HG03378 (cell line): ENCODE measurements around the gene ITPRID2.
"Not testable (repeated sequence)": the region's sequence is repeated elsewhere in the genome, so short reads cannot be mapped to it uniquely, and the experiment has no call there.

Experiments
- ATAC-seq: cut with Tn5 transposase; IDR thresholded peaks from one replicate; pipeline ENCODE4 v1.9.1; 2021; ENCODE audit warnings: mild to moderate bottlenecking, moderate library complexity; ENCODE audit not compliant: unreplicated experiment

Gene ITPRID2

DNA sequence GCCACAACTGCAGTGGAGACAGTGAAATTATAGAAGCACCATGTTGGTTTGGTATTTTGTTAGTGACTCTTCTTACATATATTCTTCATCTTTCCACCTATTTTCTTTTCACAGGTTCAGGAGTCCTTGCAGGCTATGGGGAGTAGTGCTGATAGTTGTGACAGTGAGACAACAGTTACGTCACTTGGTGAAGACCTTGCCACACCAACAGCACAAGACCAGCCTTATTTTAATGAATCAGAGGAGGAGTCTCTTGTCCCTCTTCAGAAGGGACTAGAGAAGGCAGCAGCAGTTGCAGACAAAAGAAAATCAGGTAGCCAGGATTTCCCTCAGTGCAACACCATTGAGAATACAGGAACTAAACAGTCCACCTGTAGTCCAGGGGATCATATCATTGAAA is 23.6 kb downstream of the ITPRID2 start:
- ATAC-seq: no peak

- ATAC-seq: no peak
Measured at GRCh38 chr2:181916726-181917718, 25.5 kb downstream of the ITPRID2 start.

GRCh38 chr2:181918188-181918587 is 26.7 kb downstream of the ITPRID2 start:
- no peak for ATAC-seq

- ATAC-seq: no peak
Measured at GRCh38 chr2:181923121-181923520, 31.6 kb downstream of the ITPRID2 start.

GRCh38 chr2:181924336-181924735 is 32.8 kb downstream of the ITPRID2 start:
- ATAC-seq: no peak

GRCh38 chr2:181934694-181935093 is 43.2 kb downstream of the ITPRID2 start:
- no peak for ATAC-seq

GRCh38 chr2:181937473-181937872 is 45.9 kb downstream of the ITPRID2 start:
- ATAC-seq: no peak

GRCh38 chr2:181943411-181944124 is 52.0 kb downstream of the ITPRID2 start:
- no peak for ATAC-seq

DNA sequence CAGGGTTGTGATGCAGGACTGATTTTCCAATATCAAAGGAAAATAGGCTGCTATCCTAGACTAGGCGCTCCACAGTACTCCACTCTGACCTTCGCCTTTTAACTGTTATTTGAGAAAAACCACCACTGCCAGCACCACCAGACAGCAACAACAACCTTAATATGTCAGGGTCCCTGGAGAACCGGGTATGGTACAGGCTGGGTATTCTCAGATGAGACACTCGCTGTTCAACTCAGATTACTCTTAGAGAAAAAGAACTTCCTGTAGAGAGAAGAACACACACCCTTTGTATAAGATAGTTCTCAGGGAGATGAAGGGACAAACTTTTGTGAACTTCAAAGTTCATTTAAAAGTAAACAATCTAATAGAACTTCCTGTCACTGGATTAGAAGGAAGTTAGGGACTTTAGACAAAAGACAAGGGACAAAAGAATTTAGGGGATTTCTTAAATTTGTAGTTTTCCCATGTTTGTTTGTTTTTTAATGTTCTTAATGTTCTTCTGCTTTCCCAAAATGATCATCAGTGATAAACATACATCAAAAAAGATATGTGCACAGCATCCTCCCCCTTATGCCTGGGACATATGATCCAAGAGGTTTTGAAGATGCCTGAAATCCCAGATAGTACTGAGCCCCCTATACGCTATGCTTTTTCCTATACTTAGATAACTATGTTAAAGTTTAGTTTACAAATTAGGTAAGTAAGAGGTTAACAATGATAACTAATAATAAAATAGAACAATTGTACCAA is 52.8 kb downstream of the ITPRID2 start:
- no peak for ATAC-seq

DNA sequence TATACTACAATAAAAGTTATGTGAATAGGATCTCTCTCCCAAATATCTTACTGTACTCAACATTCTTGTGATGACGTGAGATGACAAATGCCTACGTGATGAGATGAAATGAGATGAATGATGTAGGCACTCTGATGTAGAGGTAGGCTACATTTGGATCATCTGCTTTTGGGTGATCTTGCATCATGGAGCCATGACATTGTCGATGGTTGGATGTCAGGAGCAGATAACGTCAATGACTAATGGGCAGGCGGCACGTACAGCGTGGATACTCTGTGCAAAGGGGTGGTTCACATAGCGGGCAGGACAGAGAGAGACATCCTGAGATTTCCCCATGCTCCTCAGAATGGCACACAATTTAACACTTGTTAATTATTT is 53.4 kb downstream of the ITPRID2 start:
- ATAC-seq: no peak

GRCh38 chr2:181946444-181947127 is 55.1 kb downstream of the ITPRID2 start:
- no peak for ATAC-seq

DNA sequence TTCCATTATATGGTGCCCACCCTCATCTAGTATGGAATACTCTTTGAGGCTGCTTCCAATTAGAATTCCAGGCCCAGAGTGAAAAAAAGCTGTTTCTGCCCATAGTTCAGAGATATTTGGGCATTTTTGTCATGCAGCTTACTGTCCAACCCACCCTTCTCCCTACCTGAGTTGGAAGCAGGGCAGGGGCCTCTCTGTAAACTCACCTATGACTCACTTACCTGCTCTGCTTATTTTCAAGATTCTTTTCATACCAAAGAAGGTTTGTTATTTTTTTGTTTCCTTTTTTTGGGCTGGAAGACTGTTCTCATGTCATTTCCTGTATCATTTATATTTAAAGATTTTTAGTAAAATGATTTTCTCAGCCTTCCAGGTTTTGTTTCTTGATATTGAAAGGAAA is 55.7 kb downstream of the ITPRID2 start:
- no peak for ATAC-seq

DNA sequence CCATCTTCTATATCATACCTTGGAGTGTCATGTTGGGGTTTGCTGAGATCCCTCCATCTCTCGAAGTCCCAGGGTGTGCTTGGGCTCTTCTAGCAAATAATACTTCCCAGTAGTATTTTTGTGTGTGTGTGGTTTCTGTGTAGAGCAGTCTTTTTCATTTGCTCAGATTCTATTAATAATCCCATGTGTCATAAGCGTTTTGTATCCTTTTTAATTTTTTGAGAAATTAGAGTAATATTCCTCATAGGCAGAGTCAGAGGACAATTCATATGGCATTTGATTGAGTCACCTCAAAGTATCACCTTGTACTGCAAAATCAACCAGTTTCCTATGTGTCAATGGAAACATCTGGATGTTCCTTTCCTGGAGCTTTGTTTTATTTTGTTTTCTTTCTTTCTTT is 56.7 kb downstream of the ITPRID2 start:
- no peak for ATAC-seq

GRCh38 chr2:181949047-181949446 is 57.5 kb downstream of the ITPRID2 start:
- no peak for ATAC-seq

DNA sequence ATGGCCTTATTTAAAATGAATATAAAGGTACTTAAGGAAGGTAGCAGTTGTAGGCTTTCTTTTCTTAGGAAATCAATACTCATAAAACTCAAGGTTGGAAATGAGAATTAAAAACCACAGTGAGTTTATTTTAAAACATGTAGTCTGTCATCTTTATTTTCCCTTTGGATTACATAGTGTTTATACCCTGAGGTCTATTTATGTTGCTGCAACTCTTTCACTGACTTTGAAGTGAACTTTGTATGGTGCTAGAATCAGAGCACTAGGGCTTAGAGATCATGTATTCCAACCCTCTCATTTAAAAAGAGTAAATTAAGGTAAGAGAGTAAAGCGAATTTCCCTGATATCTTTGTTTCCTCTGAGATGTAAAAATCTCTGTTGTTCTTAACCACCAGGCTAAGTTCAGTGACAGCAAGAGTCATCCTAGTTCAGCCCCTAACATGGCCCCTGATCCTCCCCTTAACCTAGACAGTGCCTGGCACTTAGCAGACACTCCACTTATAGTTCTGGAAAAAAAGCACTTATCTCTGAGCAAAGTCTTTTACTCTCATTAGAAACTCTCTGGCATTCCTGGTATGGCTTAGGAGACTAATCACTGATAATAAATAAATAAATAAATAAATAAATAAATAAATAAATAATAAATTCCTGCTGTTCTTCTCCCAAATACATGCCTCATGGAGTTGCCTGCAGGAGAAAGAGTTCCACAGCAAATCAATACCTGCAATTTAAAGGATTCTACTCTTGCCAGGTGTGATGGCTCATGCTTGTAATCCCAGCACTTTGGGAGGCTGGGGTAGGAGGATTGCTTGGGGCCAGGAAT is 61.1 kb downstream of the ITPRID2 start:
- ATAC-seq: no peak

- peak; percentile 74 for ATAC-seq
Measured at GRCh38 chr2:181953881-181954537, 62.5 kb downstream of the ITPRID2 start.

DNA sequence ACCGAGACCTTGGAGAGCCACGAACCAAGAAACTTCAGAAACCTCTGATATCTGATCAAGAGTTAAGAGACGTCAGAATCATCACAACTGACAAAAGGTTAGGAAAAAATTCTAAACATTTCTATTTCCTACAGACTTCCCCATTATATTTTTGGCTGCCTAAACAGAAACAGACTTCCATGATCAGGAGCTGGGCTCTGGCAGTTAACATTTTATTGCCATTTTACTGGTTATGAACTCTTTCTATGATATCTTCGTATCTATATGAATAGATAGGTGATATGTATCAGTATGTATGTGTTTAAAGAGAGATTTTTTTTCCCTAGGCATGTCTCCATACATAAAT is 63.0 kb downstream of the ITPRID2 start:
- ATAC-seq: peak; percentile 10

- ATAC-seq: no peak
Measured at GRCh38 chr2:181955010-181955409, 63.5 kb downstream of the ITPRID2 start.

DNA sequence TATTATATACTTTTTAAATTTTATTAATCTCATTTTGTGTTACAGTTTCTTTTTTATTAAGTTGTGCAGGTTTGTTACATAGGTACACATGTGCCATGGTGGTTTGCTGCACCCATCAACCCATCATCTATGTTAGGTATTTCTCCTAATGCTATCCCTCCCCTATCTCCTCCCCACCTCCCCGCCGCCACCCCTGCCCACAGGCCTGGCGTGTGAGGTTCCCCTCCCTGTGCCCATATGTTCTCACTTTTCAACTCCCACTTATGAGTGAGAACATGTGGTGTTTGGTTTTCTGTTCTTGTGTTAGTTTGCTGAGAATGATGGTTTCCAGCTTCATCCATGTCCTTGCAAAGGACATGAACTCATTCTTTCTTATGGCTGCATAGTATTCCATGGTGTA is 64.3 kb downstream of the ITPRID2 start:
- not testable (repeated sequence) for ATAC-seq
